NB4 (cell line): ENCODE results near the gene ADAMTS2.
A peak's percentile ranks its signal among the peaks of the same experiment; 100 is the strongest.
"Not testable (repeated sequence)": the region's sequence is repeated elsewhere in the genome, so short reads cannot be mapped to it uniquely, and the experiment has no call there.

Experiments used
- DNase-seq: peaks from one replicate; pipeline ENCODE4 v3.0.0; 2010; ENCODE audit warnings: low read depth
- H3K4me3 ChIP-seq: one replicate; pipeline ENCODE4 v1.5.1; 2011; ENCODE audit warnings: mild to moderate bottlenecking, low read depth, low read length, moderate library complexity
- MYC ChIP-seq: IDR thresholded peaks from 2 replicates; pipeline ENCODE4 v1.6.1; 2011; ENCODE audit warnings: low read depth, low read length
- POLR2A ChIP-seq: IDR thresholded peaks from 2 replicates; pipeline ENCODE4 v1.6.1; 2011; ENCODE audit warnings: mild to moderate bottlenecking; ENCODE audit not compliant: insufficient read length; ENCODE audit errors: extremely low read depth
- TF ChIP-seq, protein P1 (sequence below): IDR thresholded peaks from 2 replicates; pipeline ENCODE4 v1.6.1; 2011; ENCODE audit warnings: low read depth, low read length
- TF ChIP-seq, protein P2 (sequence below): IDR thresholded peaks from one replicate; pipeline ENCODE4 v1.5.1; 2012; ENCODE audit warnings: low read depth, low read length

Gene ADAMTS2

DNA sequence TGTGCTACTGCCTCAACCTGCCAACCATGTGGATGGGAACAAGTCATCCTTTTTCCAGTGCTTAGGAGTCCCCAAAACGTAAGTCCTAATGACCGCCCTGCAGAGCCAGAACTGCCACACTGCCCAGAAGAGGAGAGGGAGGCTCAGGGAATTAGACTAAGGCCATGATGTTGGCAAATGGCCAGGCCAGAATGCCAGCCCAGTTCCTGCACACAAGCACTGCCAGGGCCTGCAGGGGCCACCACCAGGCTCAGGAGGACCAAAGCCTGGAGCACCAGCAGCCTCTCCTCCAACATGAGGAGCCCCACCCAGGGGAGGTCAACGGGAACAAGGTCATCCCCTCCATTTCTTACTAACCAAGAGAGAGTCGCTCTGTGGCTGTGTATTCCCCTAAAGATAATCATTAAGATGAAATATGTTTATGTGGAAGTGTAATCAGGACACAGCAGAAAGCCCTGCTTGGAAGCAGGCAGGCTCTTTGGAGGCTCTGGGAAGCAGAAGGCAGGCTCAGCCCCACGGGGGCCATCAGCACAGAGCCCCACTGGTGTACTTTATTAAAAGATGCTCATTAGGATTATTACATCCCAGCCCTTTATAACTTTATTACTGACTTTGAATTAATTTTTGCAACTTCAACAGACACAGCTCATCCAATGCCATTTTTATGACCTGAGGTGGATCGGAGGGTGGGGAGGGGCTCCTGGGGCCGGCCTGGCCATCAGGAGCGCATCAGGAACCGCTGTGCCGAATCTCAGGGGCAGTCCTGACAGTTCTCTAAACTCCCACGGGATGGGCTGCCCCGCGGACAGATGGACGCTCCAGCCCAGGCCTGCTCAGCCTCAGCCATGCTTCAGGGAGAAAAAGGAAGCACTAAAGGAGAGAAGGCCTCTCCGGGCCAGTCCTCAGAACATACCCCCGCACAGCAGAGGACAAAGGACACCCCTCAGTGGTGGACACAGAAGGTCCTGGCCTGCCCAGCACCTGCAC, 127.0 kb downstream of the ADAMTS2 start:
- DNase-seq, result no peak
- TF ChIP-seq MYC (no peak), POLR2A (no peak)
- TF ChIP-seq, protein P1, sequence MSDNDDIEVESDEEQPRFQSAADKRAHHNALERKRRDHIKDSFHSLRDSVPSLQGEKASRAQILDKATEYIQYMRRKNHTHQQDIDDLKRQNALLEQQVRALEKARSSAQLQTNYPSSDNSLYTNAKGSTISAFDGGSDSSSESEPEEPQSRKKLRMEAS, result no peak
- TF ChIP-seq, protein P2, sequence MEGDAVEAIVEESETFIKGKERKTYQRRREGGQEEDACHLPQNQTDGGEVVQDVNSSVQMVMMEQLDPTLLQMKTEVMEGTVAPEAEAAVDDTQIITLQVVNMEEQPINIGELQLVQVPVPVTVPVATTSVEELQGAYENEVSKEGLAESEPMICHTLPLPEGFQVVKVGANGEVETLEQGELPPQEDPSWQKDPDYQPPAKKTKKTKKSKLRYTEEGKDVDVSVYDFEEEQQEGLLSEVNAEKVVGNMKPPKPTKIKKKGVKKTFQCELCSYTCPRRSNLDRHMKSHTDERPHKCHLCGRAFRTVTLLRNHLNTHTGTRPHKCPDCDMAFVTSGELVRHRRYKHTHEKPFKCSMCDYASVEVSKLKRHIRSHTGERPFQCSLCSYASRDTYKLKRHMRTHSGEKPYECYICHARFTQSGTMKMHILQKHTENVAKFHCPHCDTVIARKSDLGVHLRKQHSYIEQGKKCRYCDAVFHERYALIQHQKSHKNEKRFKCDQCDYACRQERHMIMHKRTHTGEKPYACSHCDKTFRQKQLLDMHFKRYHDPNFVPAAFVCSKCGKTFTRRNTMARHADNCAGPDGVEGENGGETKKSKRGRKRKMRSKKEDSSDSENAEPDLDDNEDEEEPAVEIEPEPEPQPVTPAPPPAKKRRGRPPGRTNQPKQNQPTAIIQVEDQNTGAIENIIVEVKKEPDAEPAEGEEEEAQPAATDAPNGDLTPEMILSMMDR, result no peak
- H3K4me3 ChIP-seq, result no peak overlapping the region

DNA sequence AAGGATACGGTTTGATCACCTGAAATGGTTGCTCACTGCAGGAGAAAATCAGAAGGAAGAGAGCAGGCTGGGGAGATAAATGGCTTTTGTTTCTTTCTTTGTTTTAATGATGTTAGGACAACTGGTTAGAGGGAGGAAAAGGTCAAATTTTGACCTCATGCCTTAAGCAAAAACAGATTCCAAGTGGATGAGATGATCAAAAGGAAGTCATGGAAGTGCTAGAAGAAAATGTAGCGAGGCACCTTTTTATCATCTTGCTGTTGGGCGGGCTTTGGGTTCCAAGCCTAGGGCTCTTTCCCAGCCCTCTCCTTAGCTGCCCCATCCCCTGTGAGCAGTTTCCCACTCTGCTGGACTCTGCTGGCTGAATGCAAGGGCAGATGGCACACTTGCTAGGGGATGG, 127.9 kb downstream of the ADAMTS2 start:
- DNase-seq, result no peak
- TF ChIP-seq, protein P2, result no peak
- TF ChIP-seq MYC, result no peak
- no peak for TF ChIP-seq POLR2A
- TF ChIP-seq, protein P1, result no peak
- no peak overlapping the region for H3K4me3 ChIP-seq

DNA sequence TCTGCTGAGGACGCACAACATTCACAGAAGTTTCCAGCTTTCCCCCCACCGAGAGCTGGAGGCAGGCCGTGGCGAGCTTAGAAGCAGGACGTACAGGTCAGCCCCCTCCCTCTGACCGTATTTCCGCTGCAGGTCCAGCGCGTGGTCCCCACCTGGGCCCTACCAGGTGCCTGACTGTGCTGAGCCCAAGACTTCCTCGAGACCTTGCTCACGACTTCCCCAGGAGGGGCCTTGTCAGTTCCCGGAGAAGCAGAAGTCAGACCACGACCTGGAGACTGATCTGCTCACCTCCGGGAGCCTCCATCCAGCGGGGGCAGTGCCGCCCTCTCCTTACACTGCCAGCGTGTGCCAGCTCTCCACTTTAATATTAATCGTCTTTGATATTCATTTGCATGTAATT, 128.9 kb downstream of the ADAMTS2 start:
- not testable (repeated sequence) for H3K4me3 ChIP-seq, DNase-seq

DNA sequence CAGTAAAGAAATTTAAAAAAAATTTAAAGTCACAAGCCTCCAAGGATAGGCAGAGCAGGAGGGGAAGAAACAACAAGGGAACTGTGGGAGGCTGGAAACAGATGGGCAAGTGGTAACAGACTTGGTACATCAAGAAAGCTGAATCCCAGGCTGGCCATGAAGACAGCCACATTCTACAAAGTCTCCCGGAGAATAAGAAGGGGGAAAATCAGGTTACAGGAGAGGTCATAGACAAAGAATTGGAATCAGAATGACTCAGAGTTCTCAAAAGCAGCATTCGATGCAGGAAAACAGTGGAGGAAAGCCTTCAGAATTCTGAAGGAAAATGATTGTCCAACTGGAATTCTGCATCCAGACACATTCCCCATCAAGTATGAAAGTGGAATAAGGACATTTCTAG, 129.7 kb downstream of the ADAMTS2 start:
- no peak for DNase-seq
- TF ChIP-seq, protein P2, result no peak
- TF ChIP-seq, protein P1, result no peak
- TF ChIP-seq MYC (no peak), POLR2A (no peak)
- H3K4me3 ChIP-seq, result no peak overlapping the region

DNA sequence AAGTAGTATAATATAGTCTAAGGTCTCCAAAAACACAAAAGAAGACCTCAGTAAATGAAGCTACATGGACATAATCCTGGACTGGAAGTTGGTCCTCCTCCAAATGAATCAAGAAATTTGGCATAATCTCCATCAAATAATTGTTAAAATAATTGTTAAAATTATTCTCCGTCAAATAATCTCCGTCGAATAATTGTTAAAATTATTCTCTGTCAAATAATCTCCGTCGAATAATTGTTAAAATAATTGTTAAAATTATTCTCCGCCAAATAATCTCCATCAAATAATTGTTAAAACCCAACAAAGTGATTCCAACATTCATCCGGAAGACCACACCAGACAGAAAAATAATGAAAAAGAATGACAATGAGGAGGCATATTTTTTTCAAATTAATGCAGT, 130.6 kb downstream of the ADAMTS2 start:
- no peak overlapping the region for H3K4me3 ChIP-seq
- TF ChIP-seq POLR2A (no peak), MYC (no peak)
- TF ChIP-seq, protein P1, result no peak
- TF ChIP-seq, protein P2, result no peak
- DNase-seq, result no peak

DNA sequence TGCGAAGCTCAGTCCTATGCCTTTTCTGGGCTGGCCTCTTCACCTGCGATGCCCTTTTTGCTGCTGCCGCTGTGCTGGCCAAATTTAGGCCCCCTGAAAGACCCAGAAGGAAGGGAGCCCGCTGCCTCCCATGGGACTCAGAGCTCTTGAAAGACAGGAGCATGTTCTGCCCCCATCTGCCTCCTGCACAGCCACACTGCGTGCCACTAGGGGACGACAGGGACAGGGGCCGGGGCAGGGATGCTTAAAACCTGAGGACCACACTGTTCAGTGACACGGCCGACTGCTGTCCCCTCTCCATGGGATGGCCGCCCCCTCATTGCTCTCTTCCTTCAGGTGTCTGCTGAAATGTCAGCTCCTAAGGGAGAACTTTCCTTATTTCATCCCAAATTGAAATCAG, 132.4 kb downstream of the ADAMTS2 start:
- no peak for TF ChIP-seq MYC
- TF ChIP-seq, protein P2, result peak; percentile 32
- no peak overlapping the region for H3K4me3 ChIP-seq
- peak; percentile 34 for DNase-seq
